Posterior vena cava (tissue), 2 donors: Measurements from ENCODE around the gene RMC1. TPM values are rescaled to one million over a fixed set of nuclear protein-coding genes. Genes with fewer than 3 reads are reported as not detected.
"Not testable (repeated sequence)": the region's sequence is repeated elsewhere in the genome, so short reads cannot be mapped to it uniquely, and the experiment has no call there.

Experiments used
- DNase-seq: peaks from one replicate; pipeline ENCODE4 v3.0.0-alpha.2; 2020; ENCODE audit warnings: low spot score
- intact Hi-C, 2 donors: fragments of 100-400 bp; cut with DNase I; formaldehyde crosslinking; loops; one replicate each; pipeline versions ENCODE4 v1.14.1 to v1.14.2; 2022 to 2023
- total RNA-seq, 2 donors: library from RNA; stranded (reverse); fragmentation: NEBNext Ultra II Directional; extraction: Animal tissue kit (Norgen Biotek cat#: 25700); gene quantifications; one replicate each; pipeline ENCODE4 v1.2.1, GENCODE V29; 2021
- donor health status: DM: yes; HTN: yes; CAD: no.
- donor health status: DM: yes; HTN: yes; CAD: no.

RMC1 gene
- total RNA-seq, 2 donors from 2014 or later: 20.5 to 28.8 TPM

DNA sequence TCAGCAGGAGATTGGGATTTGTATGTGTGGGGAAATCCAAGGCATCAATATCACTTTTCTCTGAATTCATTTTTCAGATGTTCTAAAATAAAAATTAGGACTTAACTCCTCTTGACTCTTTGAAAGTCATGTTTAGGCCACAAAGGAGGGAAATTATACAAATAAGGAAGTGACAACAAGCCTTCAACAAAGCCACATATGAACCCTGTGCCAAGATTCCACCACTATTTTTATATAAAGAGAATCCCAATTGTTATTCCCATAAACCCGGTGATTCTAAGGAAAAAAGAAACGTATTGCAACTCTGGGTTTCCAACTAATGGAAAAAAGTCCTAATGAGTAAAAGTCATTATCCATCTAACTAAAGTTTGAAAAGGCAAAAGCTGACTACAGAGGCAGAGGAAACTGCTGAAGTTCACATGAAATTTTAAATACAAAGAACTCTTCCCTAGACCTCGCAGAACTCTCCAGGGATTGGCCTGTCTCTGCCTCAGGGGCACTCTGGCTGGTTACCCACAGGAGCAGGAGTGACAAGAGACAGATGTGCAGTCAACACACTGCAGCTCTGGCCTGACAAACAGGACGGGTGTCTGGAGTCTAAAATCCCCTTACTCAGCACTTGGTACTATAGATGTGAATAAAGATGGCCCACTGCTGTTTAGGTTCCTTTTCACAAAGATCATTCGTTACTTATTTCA, 71.4 kb downstream of the RMC1 start:
- intact Hi-C loops: loop anchor here in 1 of 2 donors (5.0 kb wide), 1 partner anchor 37 kb away; no protein-coding TSS in a partner anchor
- DNase-seq: no peak

DNA sequence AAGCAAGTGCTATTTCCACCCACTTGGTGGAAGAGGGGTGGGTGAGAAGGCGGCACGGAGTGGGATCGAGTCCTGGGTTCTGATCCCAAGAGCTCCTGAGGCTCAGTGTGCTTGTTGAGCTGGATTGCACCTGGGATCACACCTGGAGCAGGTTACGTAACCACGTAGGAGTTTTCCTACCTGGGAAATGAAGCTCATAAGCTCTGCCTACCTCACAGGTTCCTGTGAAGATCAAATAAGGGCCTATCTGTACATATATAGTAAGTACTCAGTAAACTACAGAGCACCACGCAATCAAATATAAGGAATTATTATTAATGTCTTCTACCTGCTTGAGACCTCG, 72.0 kb downstream of the RMC1 start:
- intact Hi-C loops: loop anchor here in 1 of 2 donors (5.0 kb wide), 1 partner anchor 38 kb away; no protein-coding TSS in a partner anchor

DNA sequence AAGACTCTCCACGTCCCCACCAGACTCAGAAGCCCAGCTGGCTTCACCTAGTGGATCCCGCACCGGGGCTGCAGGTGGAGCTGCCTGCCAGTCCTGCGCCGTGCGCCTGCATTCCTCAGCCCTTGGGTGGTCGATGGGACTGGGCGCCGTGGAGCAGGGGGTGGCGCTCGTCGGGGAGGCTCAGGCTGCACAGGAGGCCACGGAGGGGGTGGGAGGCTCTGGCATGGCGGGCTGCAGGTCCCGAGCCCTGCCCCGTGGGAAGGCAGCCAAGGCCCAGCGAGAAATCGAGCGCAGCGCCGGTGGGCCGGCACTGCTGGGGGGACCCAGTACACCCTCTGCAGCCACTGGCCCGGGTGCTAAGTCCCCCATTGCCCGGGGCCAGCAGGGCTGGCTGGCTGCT, 74.2 kb downstream of the RMC1 start:
- intact Hi-C loops: loop anchor here in 1 of 2 donors (5.0 kb wide), 1 partner anchor 40 kb away; no protein-coding TSS in a partner anchor
- DNase-seq: not testable (repeated sequence)

More for the DNA sequence above, 72.0 kb downstream of the RMC1 start:
- no peak for DNase-seq

DNA sequence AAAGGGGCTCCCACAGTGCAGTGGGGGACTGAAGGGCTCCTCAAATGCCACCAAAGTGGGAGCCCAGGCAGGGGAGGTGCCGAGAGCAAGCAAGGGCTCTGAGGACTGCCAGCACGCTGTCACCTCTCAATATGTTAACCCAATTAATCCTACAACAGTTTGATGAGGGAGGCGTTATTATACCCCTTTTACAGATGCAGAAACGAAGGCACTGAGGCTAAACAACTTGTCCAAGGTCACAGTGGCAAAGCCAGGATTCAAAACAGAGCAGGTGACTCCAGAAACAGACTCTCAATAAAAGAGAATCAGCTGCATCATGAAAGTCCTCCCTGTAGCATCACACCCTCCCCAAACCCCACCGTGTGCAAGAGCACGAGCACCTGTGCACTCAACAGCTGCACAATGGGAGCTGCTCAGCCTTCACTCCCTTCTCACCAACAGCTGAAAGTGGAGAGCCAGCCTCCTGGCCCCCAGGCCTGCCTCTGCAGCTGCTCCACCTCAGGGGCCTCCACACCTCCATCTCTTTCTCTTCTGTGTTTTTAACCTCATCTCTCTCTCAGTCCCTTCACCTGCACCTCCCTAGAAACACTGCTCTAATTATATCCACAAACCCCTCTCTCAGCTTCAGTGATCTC, 74.9 kb downstream of the RMC1 start:
- intact Hi-C loops: loop anchor here in 1 of 2 donors (5.0 kb wide), 1 partner anchor 41 kb away; no protein-coding TSS in a partner anchor
- DNase-seq: no peak

DNA sequence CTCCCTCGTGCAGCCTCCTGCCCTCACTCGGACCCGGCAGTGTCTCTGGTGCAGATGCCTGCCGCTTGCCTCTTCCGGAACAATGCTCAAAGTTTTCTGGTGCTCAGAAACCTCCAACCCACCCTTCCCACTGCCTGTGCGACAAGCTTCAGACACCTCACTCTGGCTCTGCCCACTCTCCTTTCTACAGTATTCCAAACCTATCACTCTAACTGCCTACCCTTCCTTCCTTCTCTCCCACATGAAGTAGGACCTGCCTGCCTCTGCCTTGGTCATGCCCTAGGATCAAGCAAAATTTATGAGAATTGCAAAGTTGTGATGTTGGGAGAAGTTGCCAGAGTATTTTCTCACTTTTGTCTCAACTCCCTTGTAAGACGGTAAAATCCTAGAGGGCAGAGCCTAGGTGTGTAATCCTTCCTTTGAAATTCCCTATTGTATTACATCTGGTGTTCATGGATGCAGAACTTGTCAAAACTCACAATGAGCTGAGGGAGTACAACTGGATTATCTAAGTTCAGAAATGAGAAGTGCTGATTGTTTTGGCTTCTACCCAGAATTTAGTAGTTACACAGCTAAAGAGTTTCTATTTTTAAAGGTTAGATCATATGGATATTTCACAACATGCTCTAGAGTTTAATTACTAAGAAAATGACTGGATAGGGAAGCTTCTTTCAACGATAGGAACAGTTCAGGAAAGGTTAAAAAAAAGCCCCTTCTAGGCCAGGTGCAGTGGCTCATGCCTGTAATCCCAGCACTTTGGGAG, 75.8 kb downstream of the RMC1 start:
- intact Hi-C loops: loop anchor here in 1 of 2 donors (5.0 kb wide), 1 partner anchor 42 kb away; no protein-coding TSS in a partner anchor
- DNase-seq: no peak

DNA sequence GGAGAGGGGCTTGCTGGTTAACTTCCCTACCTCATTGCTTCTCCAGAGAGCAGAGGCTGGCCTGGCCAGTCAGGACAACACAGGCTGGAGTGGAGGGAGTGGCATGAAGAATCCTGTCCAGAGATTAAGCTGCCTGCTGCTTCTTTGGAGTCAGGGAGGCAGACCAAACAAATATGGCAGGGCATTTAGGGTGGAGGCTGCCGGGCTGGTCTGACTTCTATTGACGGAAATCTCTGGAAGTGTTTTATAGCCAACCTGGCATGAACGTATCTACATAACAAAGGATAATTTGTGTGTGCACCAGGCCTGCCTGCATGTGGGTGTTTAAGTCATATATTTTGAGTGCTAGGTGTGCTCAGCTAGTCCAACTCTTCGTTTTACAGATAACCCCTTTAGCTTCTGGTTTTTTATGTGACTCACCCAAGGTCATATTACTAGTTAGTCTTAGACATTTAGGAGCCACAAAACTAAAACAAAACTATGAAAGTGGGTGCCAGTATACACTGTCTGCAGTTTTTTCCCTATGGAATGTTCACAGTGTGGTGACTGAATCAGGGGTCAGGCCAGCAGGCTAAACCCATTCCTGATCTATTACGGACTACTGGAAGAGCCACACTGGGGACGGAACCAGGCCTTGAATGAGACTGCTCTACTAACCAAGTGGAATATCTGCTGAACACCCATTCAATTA, 77.5 kb downstream of the RMC1 start:
- no peak for DNase-seq
- intact Hi-C loops: no loop called here

Other genes with a start within 250 kb of the RMC1 start
- 10 to 100 TPM; 58.9 to 65.8 TPM for gene RIOK3, start 50.2 kb upstream of the RMC1 start, total RNA-seq
- gene NPC1, start 83.0 kb downstream of the RMC1 start, total RNA-seq: 10 to 100 TPM; 36.2 to 72.1 TPM
- 10 to 100 TPM; 16.7 to 24.2 TPM for gene ANKRD29, start 159.4 kb downstream of the RMC1 start, total RNA-seq
- 10 to 100 TPM; 38.6 to 48.4 TPM for gene LAMA3, start 185.9 kb downstream of the RMC1 start, total RNA-seq